Osteoblast (primary cell): ENCODE measurements around the gene TCF7L2. TPM values are rescaled to one million over a fixed set of nuclear protein-coding genes. Genes with fewer than 3 reads are reported as not detected.

Source experiments
- DNase-seq: peaks from one replicate; pipeline ENCODE4 v3.0.0; 2011; ENCODE audit warnings: low spot score, mixed read lengths; ENCODE audit not compliant: insufficient read length; ENCODE audit errors: missing footprints
- H2AFZ ChIP-seq: 2 replicates; pipeline ENCODE4 v1.6.0; 2011; ENCODE audit warnings: mild to moderate bottlenecking, low read length
- H3K27ac ChIP-seq: 2 replicates; pipeline ENCODE4 v1.5.1; 2011; ENCODE audit warnings: mild to moderate bottlenecking, low read depth, low read length, moderate library complexity
- H3K27me3 ChIP-seq: 2 replicates; pipeline ENCODE4 v1.6.0; 2012; ENCODE audit warnings: mild to moderate bottlenecking, control low read depth, inconsistent platforms, low read length, moderate library complexity; ENCODE audit not compliant: insufficient read depth
- H3K36me3 ChIP-seq: 2 replicates; pipeline ENCODE4 v1.5.1; 2011; ENCODE audit warnings: mild to moderate bottlenecking, low read length, control low read depth, moderate library complexity; ENCODE audit not compliant: insufficient read depth
- H3K4me1 ChIP-seq: 2 replicates; pipeline ENCODE4 v1.5.1; 2011; ENCODE audit warnings: mild to moderate bottlenecking, low read length, control low read depth, moderate library complexity; ENCODE audit not compliant: insufficient read depth
- H3K4me2 ChIP-seq: 2 replicates; pipeline ENCODE4 v1.6.0; 2011; ENCODE audit warnings: mild to moderate bottlenecking, low read length; ENCODE audit not compliant: insufficient read depth
- H3K4me3 ChIP-seq: fragments of 200-600 bp; sonication (generic); 3 replicates; pipeline ENCODE4 v1.5.1; 2012; ENCODE audit warnings: mild to moderate bottlenecking, low read length, inconsistent platforms; ENCODE audit not compliant: insufficient read depth
- H3K79me2 ChIP-seq: 2 replicates; pipeline ENCODE4 v1.6.0; 2012; ENCODE audit warnings: mild to moderate bottlenecking, low read length, control low read depth, inconsistent platforms; ENCODE audit not compliant: insufficient read depth
- H3K9me3 ChIP-seq: 2 replicates; pipeline ENCODE4 v1.5.1; 2011; ENCODE audit warnings: low read depth, low read length, control low read depth
- H4K20me1 ChIP-seq: 2 replicates; pipeline ENCODE4 v1.6.0; 2012; ENCODE audit warnings: mild to moderate bottlenecking, low read length, control low read depth; ENCODE audit not compliant: insufficient read depth
- total RNA-seq: library from RNA; depleted of rRNA; stranded (reverse); fragments of >200 nt; gene quantifications from 2 replicates; pipeline ENCODE4 v1.2.3, GENCODE V29; 2012
- TF ChIP-seq, protein P1 (sequence below): IDR thresholded peaks from 2 replicates; pipeline ENCODE4 v1.5.1; 2011; ENCODE audit warnings: mild to moderate bottlenecking, low read depth, low read length, moderate library complexity; ENCODE audit errors: extremely low read depth

Gene TCF7L2
- total RNA-seq, 1 donor: 9.0 TPM

DNA sequence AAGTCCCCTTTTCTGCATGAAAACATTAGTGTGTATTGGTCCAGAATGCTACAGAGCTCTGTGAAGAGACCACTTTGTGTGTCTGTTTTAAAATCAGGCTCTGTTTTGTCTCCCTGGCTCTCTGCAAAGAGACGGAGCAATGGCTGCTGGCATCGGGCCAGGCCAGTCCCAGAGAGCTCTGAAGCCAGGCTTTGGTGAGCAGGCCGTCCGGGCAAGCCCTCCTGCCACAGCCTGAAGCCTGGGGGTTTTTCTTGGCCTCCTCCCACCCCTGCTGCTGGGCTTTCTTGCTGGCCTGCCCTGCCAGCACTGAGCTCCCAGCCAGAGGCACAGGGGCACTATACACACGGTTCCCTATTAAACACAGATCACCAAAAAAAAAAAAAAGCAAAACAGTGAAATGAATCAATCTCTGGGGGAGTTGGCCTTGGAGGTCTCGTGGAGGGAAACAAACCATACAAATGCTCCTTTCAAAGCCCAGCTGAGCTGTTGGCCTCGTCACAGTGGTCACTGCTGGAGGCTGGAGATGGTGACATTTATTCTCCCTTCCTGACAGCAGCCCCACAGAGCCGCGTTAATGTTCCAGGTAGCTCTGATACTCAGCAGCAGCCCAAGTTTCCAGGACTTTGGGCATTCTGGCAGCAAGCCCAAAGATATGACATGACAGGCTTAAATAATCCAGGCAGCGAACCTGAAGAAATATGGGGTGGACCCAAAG lies 237.2 kb downstream of the TCF7L2 start:
- DNase-seq: no peak
- no peak overlapping the region for H3K4me2 ChIP-seq
- peaks cover 13% of the 10 kb centered on the region for H3K27me3 ChIP-seq
- TF ChIP-seq, protein P1, sequence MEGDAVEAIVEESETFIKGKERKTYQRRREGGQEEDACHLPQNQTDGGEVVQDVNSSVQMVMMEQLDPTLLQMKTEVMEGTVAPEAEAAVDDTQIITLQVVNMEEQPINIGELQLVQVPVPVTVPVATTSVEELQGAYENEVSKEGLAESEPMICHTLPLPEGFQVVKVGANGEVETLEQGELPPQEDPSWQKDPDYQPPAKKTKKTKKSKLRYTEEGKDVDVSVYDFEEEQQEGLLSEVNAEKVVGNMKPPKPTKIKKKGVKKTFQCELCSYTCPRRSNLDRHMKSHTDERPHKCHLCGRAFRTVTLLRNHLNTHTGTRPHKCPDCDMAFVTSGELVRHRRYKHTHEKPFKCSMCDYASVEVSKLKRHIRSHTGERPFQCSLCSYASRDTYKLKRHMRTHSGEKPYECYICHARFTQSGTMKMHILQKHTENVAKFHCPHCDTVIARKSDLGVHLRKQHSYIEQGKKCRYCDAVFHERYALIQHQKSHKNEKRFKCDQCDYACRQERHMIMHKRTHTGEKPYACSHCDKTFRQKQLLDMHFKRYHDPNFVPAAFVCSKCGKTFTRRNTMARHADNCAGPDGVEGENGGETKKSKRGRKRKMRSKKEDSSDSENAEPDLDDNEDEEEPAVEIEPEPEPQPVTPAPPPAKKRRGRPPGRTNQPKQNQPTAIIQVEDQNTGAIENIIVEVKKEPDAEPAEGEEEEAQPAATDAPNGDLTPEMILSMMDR: no peak
- no peaks in the 10 kb centered on the region for H3K9me3 ChIP-seq
- no peak overlapping the region for H3K27ac ChIP-seq
- H4K20me1 ChIP-seq: no peaks in the 10 kb centered on the region
- H2AFZ ChIP-seq: no peak overlapping the region
- H3K36me3 ChIP-seq: no peaks in the 10 kb centered on the region
- H3K79me2 ChIP-seq: no peaks in the 10 kb centered on the region
- no peak overlapping the region for H3K4me3 ChIP-seq
- H3K4me1 ChIP-seq: no peaks in the 10 kb centered on the region

DNA sequence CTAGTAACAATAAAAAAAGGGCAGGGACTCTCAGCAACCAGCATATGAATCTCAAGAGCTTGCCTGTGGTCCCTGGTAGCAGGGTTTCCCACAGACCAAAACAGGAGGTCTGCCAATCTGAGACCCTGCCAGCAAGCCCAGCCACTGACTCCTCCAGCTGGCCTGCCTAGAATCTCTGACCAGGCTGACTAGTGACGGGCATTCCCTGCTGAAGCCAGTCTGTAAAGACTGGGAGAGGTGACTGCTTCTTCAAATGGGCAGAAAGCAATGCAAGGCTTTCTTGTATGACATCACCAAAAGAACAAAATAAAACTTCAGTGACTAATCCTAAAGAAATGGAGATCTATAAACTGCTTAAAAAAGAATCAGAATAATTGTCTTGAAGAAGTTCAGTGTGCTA lies 249.4 kb downstream of the TCF7L2 start:
- no peak overlapping the region for H2AFZ ChIP-seq
- TF ChIP-seq, protein P1: no peak
- no peaks in the 10 kb centered on the region for H4K20me1 ChIP-seq
- H3K36me3 ChIP-seq: no peaks in the 10 kb centered on the region
- H3K4me1 ChIP-seq: no peaks in the 10 kb centered on the region
- H3K4me3 ChIP-seq: no peak overlapping the region
- H3K27ac ChIP-seq: no peak overlapping the region
- H3K9me3 ChIP-seq: no peaks in the 10 kb centered on the region
- H3K79me2 ChIP-seq: no peaks in the 10 kb centered on the region
- no peak for DNase-seq
- peaks cover 3% of the 10 kb centered on the region for H3K27me3 ChIP-seq
- no peak overlapping the region for H3K4me2 ChIP-seq

DNA sequence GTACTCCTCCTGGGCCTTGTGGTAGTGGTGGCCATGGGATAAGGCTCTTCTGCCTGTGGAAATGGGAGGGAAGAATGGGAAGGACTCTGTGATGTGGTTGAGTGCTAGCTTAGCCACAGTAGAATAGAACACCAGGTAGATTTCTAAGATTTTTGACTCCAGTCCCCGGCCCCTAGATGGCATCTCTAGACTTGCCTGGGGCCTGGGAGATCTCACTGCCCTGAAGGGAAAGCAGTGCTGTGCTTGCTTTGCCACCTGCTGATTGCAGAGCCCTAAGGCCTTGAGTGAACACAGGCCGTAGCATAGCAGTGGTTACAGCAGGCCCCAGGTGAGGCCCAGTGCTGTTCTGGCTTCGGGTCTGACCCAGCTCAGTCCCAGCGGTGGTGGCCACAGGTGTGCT lies 252.0 kb downstream of the TCF7L2 start:
- H3K9me3 ChIP-seq: no peaks in the 10 kb centered on the region
- TF ChIP-seq, protein P1: no peak
- H3K4me3 ChIP-seq: no peak overlapping the region
- peaks cover 5% of the 10 kb centered on the region for H3K27me3 ChIP-seq
- no peaks in the 10 kb centered on the region for H4K20me1 ChIP-seq
- no peaks in the 10 kb centered on the region for H3K79me2 ChIP-seq
- DNase-seq: no peak
- H3K36me3 ChIP-seq: no peaks in the 10 kb centered on the region
- H3K27ac ChIP-seq: no peak overlapping the region
- H2AFZ ChIP-seq: no peak overlapping the region
- H3K4me1 ChIP-seq: no peaks in the 10 kb centered on the region
- no peak overlapping the region for H3K4me2 ChIP-seq

DNA sequence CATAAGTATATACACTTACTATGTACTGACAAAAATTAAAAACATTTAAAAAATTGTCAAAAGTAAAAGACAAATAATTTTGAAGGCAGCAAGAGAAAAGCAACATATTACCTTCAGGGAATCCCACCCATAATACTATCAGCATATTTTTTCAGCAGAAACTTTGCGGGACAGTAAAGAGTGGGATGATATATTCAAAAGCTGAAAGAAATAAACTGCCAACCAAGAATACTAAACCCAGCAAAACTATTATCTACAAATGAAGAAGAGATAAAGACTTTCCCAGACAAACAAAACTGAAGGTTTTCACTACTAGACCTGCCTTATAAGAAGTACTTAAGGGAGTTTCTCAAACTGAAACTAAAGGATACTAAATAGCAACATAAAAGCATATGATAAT lies 257.9 kb downstream of the TCF7L2 start:
- no peaks in the 10 kb centered on the region for H3K36me3 ChIP-seq
- no peaks in the 10 kb centered on the region for H3K4me1 ChIP-seq
- no peak overlapping the region for H3K27ac ChIP-seq
- DNase-seq: no peak
- H3K4me2 ChIP-seq: no peak overlapping the region
- H2AFZ ChIP-seq: no peak overlapping the region
- H4K20me1 ChIP-seq: no peaks in the 10 kb centered on the region
- no peaks in the 10 kb centered on the region for H3K9me3 ChIP-seq
- TF ChIP-seq, protein P1: no peak
- H3K4me3 ChIP-seq: no peak overlapping the region
- no peaks in the 10 kb centered on the region for H3K79me2 ChIP-seq
- H3K27me3 ChIP-seq: peaks cover 2% of the 10 kb centered on the region
